ENCODE results near the gene STX8.
"Not testable (repeated sequence)": the region's sequence is repeated elsewhere in the genome, so short reads cannot be mapped to it uniquely, and the experiment has no call there.

The STX8 gene

GRCh38 chr17:9342225-9342624, 233.4 kb downstream of the STX8 start:
- no peaks in the 10 kb centered on the region for H3K27me3 ChIP-seq (replicated peaks; ENCODE audit: control insufficient read depth, insufficient read depth, low read length)
- no peak for DNase-seq (ENCODE audit: extremely low read depth, insufficient read length)
- H3K36me3 ChIP-seq (ENCODE audit: control insufficient read depth, insufficient read depth, low read length) = no peaks in the 10 kb centered on the region
- no peak overlapping the region for H3K4me3 ChIP-seq (replicated peaks; ENCODE audit: low read depth, low read length)
- TF ChIP-seq CTCF (IDR thresholded peaks at IDR 0.05; ENCODE audit: insufficient read depth, low read length, poor library complexity, severe bottlenecking) = no peak

- H3K36me3 ChIP-seq (ENCODE audit: control insufficient read depth, insufficient read depth, low read length) = no peaks in the 10 kb centered on the region
- H3K4me3 ChIP-seq (replicated peaks; ENCODE audit: low read depth, low read length) = no peak overlapping the region
- no peak for DNase-seq (ENCODE audit: extremely low read depth, insufficient read length)
- no peaks in the 10 kb centered on the region for H3K27me3 ChIP-seq (replicated peaks; ENCODE audit: control insufficient read depth, insufficient read depth, low read length)
- no peak for TF ChIP-seq CTCF (IDR thresholded peaks at IDR 0.05; ENCODE audit: insufficient read depth, low read length, poor library complexity, severe bottlenecking)
Measured at GRCh38 chr17:9339958-9340357, 235.7 kb downstream of the STX8 start.

GRCh38 chr17:9339482-9339881, 236.1 kb downstream of the STX8 start:
- H3K36me3 ChIP-seq (ENCODE audit: control insufficient read depth, insufficient read depth, low read length); H3K4me3 ChIP-seq (replicated peaks; ENCODE audit: low read depth, low read length); H3K27me3 ChIP-seq (replicated peaks; ENCODE audit: control insufficient read depth, insufficient read depth, low read length); DNase-seq (ENCODE audit: extremely low read depth, insufficient read length): not testable (repeated sequence)

- H3K4me3 ChIP-seq (replicated peaks; ENCODE audit: low read depth, low read length) = no peak overlapping the region
- DNase-seq (ENCODE audit: extremely low read depth, insufficient read length) = no peak
- TF ChIP-seq CTCF (IDR thresholded peaks at IDR 0.05; ENCODE audit: insufficient read depth, low read length, poor library complexity, severe bottlenecking) = no peak
- no peaks in the 10 kb centered on the region for H3K27me3 ChIP-seq (replicated peaks; ENCODE audit: control insufficient read depth, insufficient read depth, low read length)
- no peaks in the 10 kb centered on the region for H3K36me3 ChIP-seq (ENCODE audit: control insufficient read depth, insufficient read depth, low read length)
Measured at GRCh38 chr17:9336817-9337216, 238.8 kb downstream of the STX8 start.

GRCh38 chr17:9334536-9335446, 240.8 kb downstream of the STX8 start:
- TF ChIP-seq CTCF (IDR thresholded peaks at IDR 0.05; ENCODE audit: insufficient read depth, low read length, poor library complexity, severe bottlenecking) = no peak
- H3K36me3 ChIP-seq (ENCODE audit: control insufficient read depth, insufficient read depth, low read length) = no peaks in the 10 kb centered on the region
- no peak overlapping the region for H3K4me3 ChIP-seq (replicated peaks; ENCODE audit: low read depth, low read length)
- no peak for DNase-seq (ENCODE audit: extremely low read depth, insufficient read length)
- H3K27me3 ChIP-seq (replicated peaks; ENCODE audit: control insufficient read depth, insufficient read depth, low read length) = no peaks in the 10 kb centered on the region

GRCh38 chr17:9332132-9332494, 243.5 kb downstream of the STX8 start:
- no peak for TF ChIP-seq CTCF (IDR thresholded peaks at IDR 0.05; ENCODE audit: insufficient read depth, low read length, poor library complexity, severe bottlenecking)
- Histone ChIP-seq H3K4me3 (replicated peaks; ENCODE audit: low read depth, low read length) (no peak overlapping the region), H3K36me3 (ENCODE audit: control insufficient read depth, insufficient read depth, low read length) (no peaks in the 10 kb centered on the region), H3K27me3 (replicated peaks; ENCODE audit: control insufficient read depth, insufficient read depth, low read length) (no peaks in the 10 kb centered on the region)
- no peak for DNase-seq (ENCODE audit: extremely low read depth, insufficient read length)
